GM21423 (cell line): ENCODE data around the gene COL23A1.

ENCODE experiments used
- ATAC-seq: cut with Tn5 transposase; IDR thresholded peaks from one replicate; pipeline ENCODE4 v1.9.1; 2021; ENCODE audit warnings: mild to moderate bottlenecking, moderate library complexity; ENCODE audit not compliant: unreplicated experiment

Gene COL23A1

DNA sequence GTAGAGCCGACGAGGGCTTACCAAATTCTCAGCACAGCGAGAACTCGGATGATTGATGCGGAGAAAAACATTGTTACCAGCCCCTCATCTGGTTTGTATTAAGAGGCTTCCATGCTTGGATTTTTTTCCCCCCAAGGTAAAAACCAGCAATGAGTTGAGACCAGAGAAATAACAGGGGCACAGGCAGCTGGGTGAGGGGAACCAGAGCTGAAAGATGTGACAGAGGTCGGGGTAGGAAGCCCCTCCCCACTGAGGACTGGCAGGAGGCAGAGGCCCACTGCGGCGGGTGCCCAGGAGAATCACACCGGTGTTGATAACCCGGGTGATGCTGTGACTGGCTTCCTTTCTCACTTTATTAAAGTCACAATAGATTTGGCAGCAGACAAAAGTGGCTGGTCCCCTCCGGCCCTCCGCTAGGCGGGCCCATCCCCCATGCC lies 241.1 kb downstream of the COL23A1 start:
- ATAC-seq, result no peak

DNA sequence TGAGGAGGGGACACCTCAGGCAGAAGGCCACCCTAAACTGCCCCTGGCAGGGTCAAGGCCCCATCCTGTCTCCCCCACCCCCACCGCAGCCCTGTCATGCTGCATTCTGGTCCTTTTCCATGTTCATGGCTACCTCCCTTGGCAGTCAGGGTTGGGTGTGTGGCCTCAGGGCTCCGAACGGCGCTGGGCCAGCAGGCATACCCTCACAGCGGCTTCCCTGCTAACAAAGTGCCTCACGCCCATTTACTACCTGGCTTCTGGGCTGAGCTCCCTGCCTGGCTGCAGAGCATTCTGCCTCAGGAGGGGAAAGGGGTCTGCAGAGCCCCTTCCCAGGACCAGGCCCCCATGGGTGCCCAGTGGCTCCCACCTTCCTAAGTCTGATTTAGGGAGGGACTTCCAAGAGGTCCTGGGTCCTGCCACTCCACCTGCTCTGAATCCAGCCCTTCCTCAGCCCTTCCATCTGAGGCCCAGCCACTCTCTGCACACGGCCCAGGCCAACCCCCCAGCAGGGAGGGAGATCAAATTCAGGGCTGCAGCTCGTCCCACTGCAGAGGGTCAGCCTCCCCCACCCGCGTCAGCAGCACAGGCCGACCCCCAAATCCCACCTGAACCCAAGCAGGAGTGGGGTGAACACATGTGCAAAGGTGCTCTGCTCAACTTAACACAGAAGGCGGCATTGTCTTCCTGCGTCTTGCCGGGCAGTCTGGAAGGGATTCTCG lies 241.7 kb downstream of the COL23A1 start:
- ATAC-seq, result no peak

DNA sequence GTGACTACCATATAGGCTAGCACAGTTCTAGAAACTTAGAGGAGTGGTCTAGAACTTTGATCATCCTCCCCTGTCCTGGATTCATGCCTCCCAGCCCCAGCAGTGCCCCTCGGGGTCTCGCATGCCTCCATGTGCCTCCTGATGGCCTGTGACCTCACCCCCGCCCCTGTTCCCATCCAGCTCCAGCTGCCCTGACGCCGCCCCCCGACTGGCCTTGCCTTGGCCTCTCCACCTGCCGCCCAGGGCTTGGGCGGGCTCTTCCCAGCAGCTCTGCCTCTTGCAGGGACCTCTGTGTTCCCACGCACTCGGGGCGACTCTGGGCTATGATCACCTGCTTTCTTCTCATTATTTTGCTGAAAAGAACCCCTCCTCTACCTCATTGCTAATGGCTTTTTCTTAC lies 242.2 kb downstream of the COL23A1 start:
- ATAC-seq, result no peak

DNA sequence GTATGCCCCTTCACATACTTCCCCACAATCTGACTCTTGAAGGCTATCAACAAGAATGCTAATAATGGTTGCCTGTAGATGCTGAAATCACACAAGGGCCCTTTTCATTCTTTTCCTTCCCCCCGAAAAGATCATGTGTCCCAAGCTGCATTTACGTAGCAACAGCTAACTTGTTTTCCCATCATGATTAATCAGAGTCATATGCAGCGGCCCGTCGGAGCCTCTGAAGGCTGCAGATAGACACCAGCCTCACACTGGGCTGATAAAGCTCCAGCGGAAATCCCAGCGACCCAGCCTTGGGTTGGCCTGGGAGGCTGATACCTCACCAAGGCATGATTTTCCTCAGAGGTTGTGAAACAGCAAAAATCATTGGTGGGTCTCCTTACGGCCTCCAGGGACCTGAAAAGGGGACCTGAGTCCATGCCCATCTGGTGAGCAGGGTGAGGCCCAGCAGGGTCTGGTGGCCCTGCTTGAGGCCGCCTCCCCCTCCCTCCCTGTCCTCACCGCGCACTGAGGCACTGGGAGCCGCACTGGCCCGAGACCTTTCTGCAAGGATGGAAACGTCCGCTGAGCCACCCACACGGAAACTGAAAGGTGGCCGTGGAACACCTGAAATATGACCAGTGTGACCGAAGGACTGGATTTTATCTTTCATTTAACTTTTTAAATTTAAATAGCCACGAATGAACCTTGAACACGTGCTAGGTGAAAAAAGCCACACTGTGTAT lies 243.4 kb downstream of the COL23A1 start:
- ATAC-seq, result no peak

DNA sequence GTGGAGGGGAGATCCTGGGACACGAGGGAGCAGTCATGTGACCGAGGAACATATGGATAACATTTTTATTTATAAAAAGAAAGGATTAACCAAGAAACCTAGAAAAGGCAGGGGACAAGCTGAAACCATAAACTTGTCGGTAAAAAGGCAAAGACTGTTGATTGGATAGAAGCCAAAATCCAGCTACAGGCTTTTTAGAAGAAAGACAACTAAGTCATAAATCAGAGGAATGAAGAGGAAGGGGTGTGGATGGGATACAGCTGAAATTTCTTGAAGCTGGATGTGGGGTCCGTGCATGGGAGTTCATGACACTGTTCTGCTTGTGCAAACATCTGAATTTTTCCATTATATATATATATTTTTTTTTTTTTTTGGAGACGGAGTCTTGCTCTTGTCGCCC lies 246.9 kb downstream of the COL23A1 start:
- ATAC-seq, result no peak

DNA sequence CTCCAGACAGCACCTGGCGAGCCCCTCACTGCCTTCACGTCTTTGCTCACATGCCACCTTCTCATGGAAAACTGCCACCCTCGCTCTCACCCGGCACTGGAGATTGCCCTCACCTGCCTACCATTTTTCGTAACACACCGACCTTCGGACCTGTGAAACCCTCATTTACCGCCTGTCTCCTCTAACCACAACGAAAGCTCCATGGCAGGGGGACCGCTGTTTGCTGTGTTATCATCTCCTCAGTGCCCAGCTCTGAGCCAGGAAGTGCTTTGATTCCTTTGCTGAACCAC lies 248.4 kb downstream of the COL23A1 start:
- no peak for ATAC-seq

DNA sequence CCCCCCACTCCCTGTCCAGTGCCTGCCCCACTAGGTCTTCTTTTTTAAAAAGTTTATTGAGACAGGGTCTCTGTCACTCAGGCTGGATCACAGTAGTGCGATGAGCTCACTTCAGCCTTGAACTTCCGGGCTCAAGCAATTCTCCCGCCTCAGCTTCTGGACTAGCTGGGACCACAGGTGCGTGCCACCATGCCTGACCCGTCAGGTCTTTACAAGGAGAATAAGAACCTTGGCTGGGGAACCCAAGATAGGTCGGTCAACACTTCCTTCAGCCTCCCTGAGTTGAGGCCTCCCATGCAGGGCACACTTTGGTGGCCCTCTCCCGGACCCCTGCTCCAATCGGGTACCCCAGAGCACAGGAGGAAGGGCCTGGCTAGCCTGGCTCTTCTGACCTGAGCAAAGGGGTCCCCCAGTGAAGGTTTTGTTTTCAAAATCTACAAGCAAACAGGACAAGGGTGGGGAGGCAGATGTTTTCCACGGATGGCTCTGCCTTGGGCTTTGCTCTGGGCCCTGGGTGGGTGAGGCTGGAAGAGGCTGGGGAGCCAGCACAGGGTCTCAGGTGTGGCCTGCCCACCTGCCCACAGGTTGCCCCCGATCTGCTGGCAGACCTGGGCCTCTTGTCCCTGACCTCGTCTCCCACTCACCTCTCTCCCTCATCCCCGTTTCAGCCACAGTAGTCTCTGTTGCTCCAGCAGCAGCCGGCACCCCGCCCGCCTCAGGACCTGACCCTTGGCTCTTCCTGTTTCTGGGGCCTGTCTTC lies 248.9 kb downstream of the COL23A1 start:
- ATAC-seq, result no peak

DNA sequence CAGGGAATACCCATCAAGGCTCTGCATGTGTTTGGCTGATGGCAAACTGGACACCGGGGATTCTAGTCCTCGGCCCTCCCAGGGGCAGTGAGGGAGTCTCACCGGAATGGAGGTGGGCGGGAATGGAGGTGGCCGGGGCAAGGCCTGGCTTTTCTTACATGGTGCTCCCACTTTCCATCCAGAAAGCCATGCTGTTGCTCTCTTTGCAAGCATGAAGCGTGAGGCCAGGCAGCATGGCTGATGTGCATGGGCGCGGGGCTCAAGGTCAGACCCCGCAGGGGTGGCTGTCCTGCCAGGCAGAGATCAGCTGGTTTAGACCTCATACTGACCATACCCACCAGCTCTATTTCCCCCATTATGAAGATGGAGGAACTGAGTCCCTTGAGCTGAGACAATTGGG lies 249.6 kb downstream of the COL23A1 start:
- no peak for ATAC-seq

DNA sequence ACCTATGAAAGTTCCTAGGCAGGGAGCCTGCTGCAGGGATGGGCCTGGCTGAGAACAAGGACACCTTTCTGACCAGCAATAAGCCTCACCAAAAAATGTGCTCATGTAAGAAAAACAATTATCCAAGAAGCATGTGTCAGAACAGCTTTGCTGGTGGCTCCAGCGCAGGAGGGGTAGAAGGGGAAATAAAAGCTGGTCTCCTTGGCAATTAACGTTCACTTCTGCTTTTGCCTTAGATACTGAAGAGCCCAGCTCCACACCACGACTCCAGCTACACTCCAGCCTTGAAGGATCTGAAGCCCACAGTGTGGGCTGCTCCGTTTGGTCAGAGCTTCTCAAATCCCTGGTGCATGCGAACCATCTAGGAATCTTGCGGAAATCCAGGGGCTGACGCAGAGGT lies 250.0 kb downstream of the COL23A1 start:
- ATAC-seq, result no peak

DNA sequence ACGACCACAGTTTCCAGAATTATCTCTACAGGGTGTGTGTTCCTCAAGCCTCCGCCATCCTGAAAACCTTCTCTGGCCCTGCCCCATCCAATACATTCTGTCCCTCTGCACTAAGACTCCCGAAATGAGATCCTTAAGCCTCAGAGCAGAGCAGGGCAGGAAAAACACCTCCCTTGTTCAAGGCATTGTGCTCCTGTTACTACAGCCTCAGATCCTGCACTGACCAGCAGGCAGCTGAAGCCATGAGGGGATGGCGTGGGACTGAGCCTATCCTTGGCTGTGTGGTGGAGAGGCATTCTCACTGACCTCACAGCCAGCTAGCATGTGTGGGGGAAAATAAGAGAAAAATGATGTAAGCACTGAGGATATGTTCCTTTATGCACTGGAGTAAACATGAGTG lies 250.9 kb downstream of the COL23A1 start:
- ATAC-seq, result no peak

DNA sequence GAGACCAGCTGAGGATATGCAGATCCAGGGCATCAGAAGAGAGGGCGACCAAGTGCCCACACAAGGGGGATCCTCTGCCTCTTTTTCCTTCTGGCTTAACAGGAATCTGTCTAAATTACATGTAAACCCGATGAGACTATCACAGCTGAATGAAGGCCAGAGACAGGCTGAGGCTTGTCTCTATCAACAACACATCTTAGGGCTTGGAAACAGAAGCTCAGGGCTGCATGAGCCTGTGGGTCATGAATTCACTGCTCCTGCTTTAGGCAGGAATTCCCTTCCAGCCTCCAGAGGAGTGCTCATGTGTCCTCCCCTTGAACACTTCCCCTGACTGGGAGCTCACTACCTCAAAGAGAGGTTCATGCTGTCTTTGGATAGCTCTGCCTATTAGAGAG lies 251.4 kb downstream of the COL23A1 start:
- no peak for ATAC-seq

DNA sequence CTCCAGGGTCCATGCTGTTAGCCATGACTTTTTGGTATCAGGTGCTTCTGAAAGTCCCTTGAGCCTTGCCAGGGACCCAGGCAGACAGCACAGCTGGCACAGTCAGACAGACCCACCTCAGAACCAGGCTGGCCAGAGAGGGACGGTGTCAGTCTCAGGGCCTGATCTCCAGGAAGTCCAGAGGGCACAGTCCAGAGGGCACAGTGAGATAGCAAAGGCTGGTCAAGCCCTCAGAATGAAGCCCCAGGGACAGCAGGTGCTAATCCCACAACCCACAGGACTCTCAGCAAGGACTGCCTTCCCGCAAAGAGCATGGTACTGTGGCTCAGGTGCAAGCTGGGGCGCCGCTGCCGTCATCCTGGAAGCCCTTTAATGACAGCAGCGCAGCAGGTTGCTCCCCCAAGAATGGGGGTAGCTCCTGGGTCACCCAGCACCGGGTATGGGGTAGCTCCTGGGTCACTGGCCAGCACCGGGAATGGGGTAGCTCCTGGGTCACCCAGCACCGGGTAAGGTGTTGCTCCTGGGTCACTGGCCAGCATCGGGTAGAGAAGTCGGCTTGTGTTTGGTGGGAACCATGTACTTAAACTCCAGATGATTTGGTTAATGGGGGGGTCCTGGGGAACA lies 252.0 kb downstream of the COL23A1 start:
- ATAC-seq, result no peak

DNA sequence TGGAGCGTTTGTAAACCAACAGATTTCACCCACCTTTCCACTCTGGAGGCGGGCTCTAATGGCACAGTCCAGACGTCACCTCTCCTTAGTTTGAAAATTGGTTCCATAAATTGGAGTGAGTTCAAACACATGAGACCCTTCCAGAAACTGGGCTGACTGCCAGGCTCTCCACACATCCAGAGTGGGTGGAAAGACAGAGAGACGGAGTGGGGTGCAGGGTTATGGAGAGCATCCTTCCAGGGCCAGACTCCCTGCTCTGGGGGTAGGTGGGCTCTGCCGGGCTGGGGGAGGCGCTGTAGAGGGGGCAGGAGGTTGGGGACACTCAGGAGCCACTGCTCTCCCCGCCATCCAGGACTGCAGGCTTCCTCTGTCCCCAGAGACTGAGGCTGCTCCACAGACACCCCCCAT lies 252.9 kb downstream of the COL23A1 start:
- no peak for ATAC-seq

DNA sequence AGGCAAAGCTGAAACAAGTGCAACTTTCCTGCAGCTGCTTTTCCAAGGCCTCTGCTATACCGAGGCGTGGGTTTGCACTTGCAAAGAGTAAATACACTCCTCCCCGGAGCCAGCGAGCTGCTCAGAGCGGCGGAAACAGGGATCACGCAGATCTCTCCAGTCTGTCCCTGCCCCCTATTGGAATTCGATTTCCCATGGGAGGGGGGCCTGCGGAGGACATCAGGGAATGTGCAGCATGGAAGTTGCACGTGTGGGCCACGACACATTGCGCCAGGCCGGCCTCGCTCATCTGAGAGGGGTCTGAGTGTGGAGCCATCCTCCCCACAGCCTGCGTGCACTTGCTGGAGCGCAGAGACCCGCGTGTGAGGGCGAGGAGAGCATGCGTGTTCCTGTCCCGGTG lies 253.3 kb downstream of the COL23A1 start:
- no peak for ATAC-seq

DNA sequence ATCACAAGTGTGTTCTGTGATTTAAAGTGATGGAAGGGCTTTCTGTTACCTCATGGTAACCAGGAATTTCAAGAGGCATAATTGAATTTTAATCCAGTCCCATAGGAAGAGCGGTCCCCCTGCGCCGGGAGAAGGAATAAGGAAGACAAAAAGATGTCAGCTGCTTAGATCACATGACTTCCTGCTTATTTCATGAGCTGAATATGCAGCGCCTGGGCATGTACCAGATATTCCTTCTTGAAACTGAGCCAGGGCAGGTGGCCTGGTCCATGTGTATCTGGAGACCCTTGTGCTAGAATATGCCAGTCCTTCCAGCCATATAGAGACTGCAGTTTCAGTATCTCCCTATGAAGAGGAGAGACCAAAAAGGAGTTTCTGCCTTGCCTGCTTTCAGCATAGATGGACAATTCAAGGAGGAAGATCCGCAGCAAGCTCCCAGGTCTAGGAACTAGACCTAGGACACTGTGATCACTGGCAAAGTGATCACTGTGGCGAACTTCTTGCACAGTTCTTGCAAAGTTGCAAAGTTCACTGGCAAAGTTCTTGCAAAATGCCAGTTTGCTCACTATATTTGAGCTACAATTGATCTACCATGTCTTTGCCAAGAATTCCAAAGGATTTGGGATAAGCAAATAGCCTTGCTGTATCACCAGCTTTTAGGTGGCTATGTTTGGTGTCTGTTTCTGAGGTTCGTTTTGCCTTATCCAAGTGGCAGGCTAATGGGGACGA lies 254.7 kb downstream of the COL23A1 start:
- ATAC-seq, result no peak

DNA sequence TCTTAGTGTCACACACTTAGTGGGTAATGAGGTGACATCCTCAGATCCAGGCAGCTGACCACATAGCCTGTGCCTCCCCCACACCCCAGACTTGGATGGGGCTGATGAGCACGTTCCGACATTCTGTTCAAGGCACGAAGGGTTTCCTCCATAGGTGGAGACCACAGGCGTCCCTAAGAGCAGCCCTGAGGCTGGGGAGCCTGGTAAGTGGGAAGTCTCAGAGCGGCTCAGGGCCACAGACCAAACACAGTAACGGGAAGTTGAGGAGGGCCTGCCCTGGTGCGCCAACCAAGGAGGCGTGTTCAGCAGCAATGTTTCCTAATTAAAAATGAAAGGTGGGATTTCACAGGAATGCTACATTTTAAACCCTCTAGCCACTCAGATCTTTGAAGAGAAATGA lies 255.3 kb downstream of the COL23A1 start:
- no peak for ATAC-seq

DNA sequence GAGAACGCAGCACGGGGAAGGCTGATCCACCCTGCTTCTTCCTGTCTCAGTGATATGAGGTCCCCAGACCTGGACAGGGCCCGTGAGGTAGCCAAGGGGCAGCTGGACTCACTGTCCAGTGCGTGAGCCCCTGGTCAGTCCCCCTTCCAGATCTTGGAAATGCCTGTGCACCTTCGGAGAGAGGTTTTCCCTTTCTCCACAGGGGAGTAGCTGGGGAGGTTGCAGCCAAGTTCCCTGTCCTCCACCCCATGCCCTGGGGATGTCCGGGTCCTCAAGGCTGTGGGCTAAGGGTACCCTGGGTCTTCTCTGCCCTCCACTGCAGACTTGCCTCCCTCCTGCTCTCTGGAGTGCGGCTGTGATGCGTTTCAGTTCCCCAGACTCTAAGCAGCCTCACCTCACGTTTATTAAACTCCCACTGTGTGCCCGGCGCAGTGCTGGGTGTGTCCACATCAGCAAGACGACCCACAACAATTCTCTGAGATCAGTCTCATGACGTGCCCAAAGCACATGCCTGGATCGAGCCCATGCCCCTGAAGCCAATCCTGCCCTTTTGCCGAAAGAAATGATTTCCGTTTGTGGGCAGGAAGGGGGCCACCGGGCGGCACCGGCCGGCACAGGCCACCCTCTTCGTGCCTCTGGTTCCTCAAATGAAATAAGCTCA lies 256.2 kb downstream of the COL23A1 start:
- no peak for ATAC-seq

DNA sequence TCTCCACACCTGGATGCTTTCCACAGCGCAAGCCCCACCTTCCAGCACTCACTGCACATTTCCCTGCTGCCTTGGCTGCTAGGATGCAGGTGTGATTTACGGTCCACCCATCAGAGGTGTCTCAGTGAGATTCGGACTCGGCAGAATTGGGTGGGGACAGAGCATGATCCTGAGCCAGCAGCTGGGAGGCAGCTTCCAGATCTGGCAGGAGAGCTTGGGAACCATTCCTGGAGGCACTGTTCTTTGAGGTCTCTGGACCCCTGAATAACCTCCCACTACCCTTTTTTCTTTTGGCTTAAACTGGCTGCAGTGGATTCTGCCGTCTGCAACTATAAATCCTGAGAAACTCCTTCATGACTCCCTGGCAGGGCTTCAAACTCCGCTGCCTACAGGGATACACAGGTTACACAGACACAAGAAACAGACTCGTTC lies 258.0 kb downstream of the COL23A1 start:
- no peak for ATAC-seq

DNA sequence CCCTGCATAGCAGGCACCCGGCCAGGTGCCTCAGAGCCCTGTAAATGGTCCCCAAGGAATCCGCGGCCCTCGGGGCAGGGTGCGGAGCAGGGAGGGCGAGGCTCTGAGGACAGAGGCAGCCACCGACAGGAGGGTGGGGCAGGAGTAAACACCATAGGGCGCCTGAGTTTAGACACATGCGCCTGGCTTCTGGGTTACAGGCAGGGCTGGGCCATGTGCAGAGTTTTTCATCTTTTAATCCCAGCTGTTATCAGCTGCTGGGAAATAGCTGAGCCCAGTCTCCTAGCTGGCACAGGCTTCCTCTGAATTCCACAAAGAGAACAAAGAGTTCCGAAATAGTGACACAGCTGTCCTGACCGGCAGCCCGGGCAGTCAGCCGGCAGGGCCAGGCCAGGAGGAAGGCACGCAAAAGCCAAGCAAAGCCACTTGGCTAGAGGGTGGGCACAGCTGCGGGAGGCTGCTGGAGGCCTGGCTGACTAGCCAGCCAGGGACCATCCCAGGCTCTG lies 258.6 kb downstream of the COL23A1 start:
- ATAC-seq, result no peak

DNA sequence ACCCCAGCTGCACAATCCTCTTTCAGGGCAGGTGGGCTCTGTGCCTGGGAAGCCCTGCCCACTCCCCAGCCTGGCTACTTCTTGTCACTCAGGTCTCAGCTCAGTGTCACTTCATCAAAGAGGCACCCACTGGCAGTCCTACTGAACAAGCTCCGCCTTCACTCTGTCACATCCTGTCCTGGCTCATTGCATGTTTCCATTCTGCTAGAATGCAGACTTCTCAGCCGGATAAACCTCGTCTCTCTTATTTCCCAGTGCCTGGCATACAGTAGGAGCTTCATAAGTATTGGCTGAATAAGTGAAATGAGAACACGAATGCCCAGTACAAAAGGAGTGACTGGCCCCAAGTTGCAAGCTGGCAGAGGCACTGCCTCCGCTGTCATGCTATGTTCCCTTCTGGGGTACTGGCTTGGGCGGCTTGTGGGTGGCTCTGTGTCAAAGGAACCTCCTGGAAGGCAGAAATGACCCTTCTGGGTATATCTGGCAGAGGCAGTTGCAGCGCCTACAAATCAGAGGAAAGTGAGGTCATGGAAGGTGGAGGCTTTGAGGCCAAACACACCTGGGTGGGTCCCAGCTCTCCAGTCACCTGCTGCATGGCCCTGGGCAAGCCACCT lies 259.3 kb downstream of the COL23A1 start:
- no peak for ATAC-seq
